Measurements from ENCODE around the gene VTI1A.
A peak's percentile ranks its signal among the peaks of the same experiment; 100 is the strongest.
"Not testable (repeated sequence)": the region's sequence is repeated elsewhere in the genome, so short reads cannot be mapped to it uniquely, and the experiment has no call there.

Gene VTI1A

GRCh38 chr10:112852306-112852705 lies 405.3 kb downstream of the VTI1A start:
- Mint-ChIP-seq H3K4me3 (no peak overlapping the region), H3K27ac (no peak overlapping the region), H3K9me3 (peaks cover 17 to 21% of the 10 kb centered on the region in 2 donors), H3K27me3 (peaks cover 0 to 4% of the 10 kb centered on the region in 2 donors), H3K4me1 (peaks cover 13 to 22% of the 10 kb centered on the region in 2 donors), H3K36me3 (peaks cover 17 to 30% of the 10 kb centered on the region in 2 donors)
- DNase-seq = peak; percentile 5
- peak; percentile 82 to 89 for ATAC-seq (replicated peaks)

GRCh38 chr10:112855134-112855533 lies 408.1 kb downstream of the VTI1A start:
- H3K9me3 Mint-ChIP-seq = peaks cover 10 to 15% of the 10 kb centered on the region in 2 donors
- DNase-seq = no peak
- H3K4me3 Mint-ChIP-seq = no peak overlapping the region
- H3K36me3 Mint-ChIP-seq = peaks cover 5 to 17% of the 10 kb centered on the region in 2 donors
- H3K4me1 Mint-ChIP-seq = peaks cover 13 to 22% of the 10 kb centered on the region in 2 donors
- ATAC-seq (replicated peaks) = no peak
- peaks cover 6 to 10% of the 10 kb centered on the region in 2 donors for H3K27me3 Mint-ChIP-seq
- no peak overlapping the region for H3K27ac Mint-ChIP-seq

- ATAC-seq (replicated peaks) = no peak
- H3K27ac Mint-ChIP-seq = no peak overlapping the region
- H3K4me3 Mint-ChIP-seq = no peak overlapping the region
- peaks cover 6 to 10% of the 10 kb centered on the region in 2 donors for H3K27me3 Mint-ChIP-seq
- DNase-seq = no peak
- peaks cover 9 to 10% of the 10 kb centered on the region in 2 donors for H3K9me3 Mint-ChIP-seq
- H3K4me1 Mint-ChIP-seq = peaks cover 2 to 9% of the 10 kb centered on the region in 2 donors
- H3K36me3 Mint-ChIP-seq = peaks cover 5 to 17% of the 10 kb centered on the region in 2 donors
Observed at GRCh38 chr10:112857493-112857892, 410.5 kb downstream of the VTI1A start.

- Mint-ChIP-seq H3K4me3 (no peak overlapping the region), H3K27ac (no peak overlapping the region), H3K36me3 (peaks cover 5 to 15% of the 10 kb centered on the region in 2 donors), H3K27me3 (peaks cover 6 to 10% of the 10 kb centered on the region in 2 donors), H3K4me1 (no peaks in the 10 kb centered on the region), H3K9me3 (peaks cover 11 to 14% of the 10 kb centered on the region in 2 donors)
- DNase-seq (no peak), ATAC-seq (replicated peaks) (no peak)
Observed at GRCh38 chr10:112858986-112859651, 412.1 kb downstream of the VTI1A start.

- DNase-seq = no peak
- no peak for ATAC-seq (replicated peaks)
- Mint-ChIP-seq H3K4me1 (no peaks in the 10 kb centered on the region), H3K9me3 (peaks cover 14% of the 10 kb centered on the region in 2 donors), H3K27me3 (peaks cover 6 to 10% of the 10 kb centered on the region in 2 donors), H3K27ac (no peak overlapping the region), H3K4me3 (no peak overlapping the region), H3K36me3 (peaks cover 5 to 14% of the 10 kb centered on the region in 2 donors)
Observed at GRCh38 chr10:112859793-112860192, 412.8 kb downstream of the VTI1A start.

- not testable (repeated sequence) for H3K4me3 Mint-ChIP-seq; H3K27me3 Mint-ChIP-seq; H3K4me1 Mint-ChIP-seq; H3K27ac Mint-ChIP-seq; DNase-seq; H3K36me3 Mint-ChIP-seq; ATAC-seq (replicated peaks)
- peaks cover 9 to 11% of the 10 kb centered on the region in 2 donors for H3K9me3 Mint-ChIP-seq
Observed at GRCh38 chr10:112863461-112863860, 416.4 kb downstream of the VTI1A start.

Data from stimulated activated naive B cell treated with anti-CD40 and anti-IgM and Interleukin-4, amounts not matched to agents 10 μg/mL and 1 μg/mL and 100 μg/mL, for 72 hours (primary cell).